GM12891 (cell line): ENCODE data around the gene GRWD1.

ENCODE experiments used
- PAX5 ChIP-seq: IDR thresholded peaks from 2 replicates; pipeline ENCODE4 v1.6.1; 2011; ENCODE audit warnings: low read length, moderate library complexity, mild to moderate bottlenecking; ENCODE audit not compliant: insufficient read depth, severe bottlenecking
- POLR2A ChIP-seq: IDR thresholded peaks from 2 replicates; pipeline ENCODE4 v1.6.1; 2011; ENCODE audit warnings: low read depth, low read length, control low read depth
- POLR2AphosphoS5 ChIP-seq: IDR thresholded peaks from 2 replicates; pipeline ENCODE4 v1.6.1; 2011; ENCODE audit warnings: low read depth, low read length, control low read depth
- POU2F2 ChIP-seq: IDR thresholded peaks from 2 replicates; pipeline ENCODE4 v1.6.1; 2011; ENCODE audit warnings: low read depth, mild to moderate bottlenecking, control low read depth, low read length, moderate library complexity
- SPI1 ChIP-seq: IDR thresholded peaks from 2 replicates; pipeline ENCODE4 v1.6.1; 2011; ENCODE audit warnings: low read depth, low read length, control low read depth
- TAF1 ChIP-seq: IDR thresholded peaks from 2 replicates; pipeline ENCODE4 v1.6.1; 2011; ENCODE audit warnings: low read depth, low read length, control low read depth

- TF ChIP-seq POLR2A (no peak), POLR2AphosphoS5 (no peak), TAF1 (no peak), POU2F2 (no peak), PAX5 (no peak), SPI1 (no peak)
These were observed 8.5 kb downstream of the GRWD1 start for GRCh38 chr19:48454150-48454730.
